IMR-90 (cell line): ENCODE results near the gene WNK1. TPM values are rescaled to one million over a fixed set of nuclear protein-coding genes. Genes with fewer than 3 reads are reported as not detected.

ENCODE experiments used
- ATAC-seq: fragments of 200-7000 bp; cut with Tn5 transposase; 2 replicates; pipeline ENCODE4 v1.9.1; 2020; ENCODE audit warnings: low read depth, mild to moderate bottlenecking, moderate library complexity
- BruUV-seq: library from RNA; stranded (reverse); fragments of 400-500 nt; replicated peaks from 2 replicates; lab custom pipeline; 2021; lab: Mats Ljungman, UMichigan
- CTCF ChIA-PET: fragments of 300-600 bp; formaldehyde crosslinking; extraction: SDS; loops from one replicate; lab custom pipeline; 2021; ENCODE audit warnings: antibody characterized with exemption; lab: Yijun Ruan, JAX
- POLR2A ChIA-PET: fragments of 300-600 bp; sonication (Branson Sonifier 250); formaldehyde crosslinking; loops from one replicate; lab custom pipeline; 2022; ENCODE audit warnings: antibody characterized with exemption; ENCODE audit not compliant: unreplicated experiment; lab: Charles Lee
- DNase-seq: peaks from one replicate; pipeline ENCODE4 v3.0.0; 2013
- H2AFZ ChIP-seq: replicated peaks from 2 replicates; pipeline ENCODE3; 2013; ENCODE audit warnings: low read length, mild to moderate bottlenecking; ENCODE audit not compliant: poor library complexity
- H2AK5ac ChIP-seq: 2 replicates; pipeline ENCODE4 v1.6.1; 2013; ENCODE audit warnings: low read depth, low read length, inconsistent platforms
- H2AK9ac ChIP-seq: replicated peaks from 2 replicates; pipeline ENCODE3; 2013; ENCODE audit warnings: mild to moderate bottlenecking, low read depth, low read length, moderate library complexity; ENCODE audit not compliant: poor library complexity
- H2BK120ac ChIP-seq: 2 replicates; pipeline ENCODE4 v1.6.1; 2013; ENCODE audit warnings: low read depth, low read length, inconsistent platforms
- H2BK15ac ChIP-seq: 3 replicates; pipeline ENCODE4 v1.6.1; 2013; ENCODE audit warnings: low read depth, low read length, inconsistent platforms
- H2BK20ac ChIP-seq: 2 replicates; pipeline ENCODE4 v1.6.1; 2013; ENCODE audit warnings: low read depth, mild to moderate bottlenecking, inconsistent platforms, low read length, moderate library complexity
- H2BK5ac ChIP-seq: 2 replicates; pipeline ENCODE4 v1.6.1; 2013; ENCODE audit warnings: mild to moderate bottlenecking, low read depth, low read length, inconsistent platforms; ENCODE audit not compliant: poor library complexity, severe bottlenecking
- H3K14ac ChIP-seq: replicated peaks from 2 replicates; pipeline ENCODE4 v1.6.1; 2013; ENCODE audit warnings: low read depth, low read length, inconsistent platforms
- H3K18ac ChIP-seq: 2 replicates; pipeline ENCODE4 v1.6.1; 2013; ENCODE audit warnings: low read depth, low read length, control low read depth
- H3K23ac ChIP-seq: 2 replicates; pipeline ENCODE4 v1.6.1; 2013; ENCODE audit warnings: low read depth, low read length, inconsistent platforms
- H3K27ac ChIP-seq: 2 replicates; pipeline ENCODE4 v1.5.1; 2013; ENCODE audit warnings: mild to moderate bottlenecking, control low read depth, low read length; ENCODE audit not compliant: insufficient read depth
- H3K27me3 ChIP-seq: 2 replicates; pipeline ENCODE4 v1.6.1; 2013; ENCODE audit warnings: low read length; ENCODE audit not compliant: control insufficient read depth, insufficient read depth
- H3K36me3 ChIP-seq: 2 replicates; pipeline ENCODE4 v1.6.1; 2013; ENCODE audit warnings: low read length, mixed read lengths; ENCODE audit not compliant: control insufficient read depth, insufficient read depth
- H3K4ac ChIP-seq: 2 replicates; pipeline ENCODE4 v1.6.1; 2013; ENCODE audit warnings: low read depth, low read length, inconsistent platforms
- H3K4me1 ChIP-seq: 2 replicates; pipeline ENCODE4 v1.6.1; 2013; ENCODE audit warnings: low read length, mixed read lengths; ENCODE audit not compliant: control insufficient read depth, insufficient read depth
- H3K4me2 ChIP-seq: 2 replicates; pipeline ENCODE4 v1.6.1; 2013; ENCODE audit warnings: low read depth, mild to moderate bottlenecking, control low read depth, low read length, moderate library complexity
- H3K4me3 ChIP-seq: 2 replicates; pipeline ENCODE4 v1.5.1; 2013; ENCODE audit warnings: low read depth, mild to moderate bottlenecking, control low read depth, low read length, moderate library complexity; ENCODE audit not compliant: insufficient read depth
- H3K56ac ChIP-seq: 2 replicates; pipeline ENCODE4 v1.6.1; 2013; ENCODE audit warnings: low read length, inconsistent platforms; ENCODE audit not compliant: insufficient read depth; ENCODE audit errors: extremely low read depth
- H3K79me1 ChIP-seq, 2 experiments: 2 replicates each; pipeline ENCODE4 v1.6.1; 2013; ENCODE audit warnings: low read length in 2 of 2, inconsistent platforms in 1 of 2, low read depth in 1 of 2
- H3K9ac ChIP-seq: 2 replicates; pipeline ENCODE4 v1.6.1; 2013; ENCODE audit warnings: low read depth, low read length, control low read depth
- H3K9me1 ChIP-seq: 2 replicates; pipeline ENCODE4 v1.6.1; 2013; ENCODE audit warnings: low read length, inconsistent platforms; ENCODE audit not compliant: insufficient read depth
- H3K9me3 ChIP-seq: 2 replicates; pipeline ENCODE4 v1.6.1; 2013; ENCODE audit warnings: low read length; ENCODE audit not compliant: control insufficient read depth, insufficient read depth
- H4K20me1 ChIP-seq: 2 replicates; pipeline ENCODE4 v1.6.1; 2013; ENCODE audit warnings: low read length, inconsistent platforms; ENCODE audit not compliant: insufficient read depth
- H4K5ac ChIP-seq: 2 replicates; pipeline ENCODE4 v1.6.1; 2013; ENCODE audit warnings: mild to moderate bottlenecking, low read depth, low read length, control low read depth
- H4K8ac ChIP-seq, 2 experiments: 2 replicates each; pipeline ENCODE4 v1.6.1; 2013; ENCODE audit warnings: low read depth in 2 of 2, low read length in 2 of 2, control low read depth in 1 of 2, inconsistent platforms in 1 of 2
- H4K91ac ChIP-seq: 2 replicates; pipeline ENCODE4 v1.6.1; 2013; ENCODE audit warnings: low read depth, low read length, inconsistent platforms; ENCODE audit not compliant: insufficient read depth
- BHLHE40 ChIP-seq: fragments of 150-350 bp; IDR thresholded peaks from 2 replicates; pipeline ENCODE4 v1.6.1; 2016; ENCODE audit warnings: mild to moderate bottlenecking, low read depth, low read length
- CEBPB ChIP-seq: IDR thresholded peaks from 2 replicates; pipeline ENCODE4 v1.6.1; 2012; ENCODE audit warnings: low read depth, low read length, improper control_type of control experiment
- CHD1 ChIP-seq: IDR thresholded peaks from 2 replicates; pipeline ENCODE4 v1.6.1; 2012; ENCODE audit warnings: low read depth, low read length, improper control_type of control experiment
- FOS ChIP-seq: fragments of 150-350 bp; IDR thresholded peaks from 2 replicates; pipeline ENCODE4 v1.6.1; 2016; ENCODE audit warnings: low read depth, low read length
- MAFK ChIP-seq: IDR thresholded peaks from 2 replicates; pipeline ENCODE4 v1.6.1; 2012; ENCODE audit warnings: low read depth, low read length, improper control_type of control experiment
- MAZ ChIP-seq: IDR thresholded peaks from 2 replicates; pipeline ENCODE4 v1.6.1; 2012; ENCODE audit warnings: low read depth, mild to moderate bottlenecking, low read length, improper control_type of control experiment, moderate library complexity, borderline replicate concordance
- MXI1 ChIP-seq: IDR thresholded peaks from 2 replicates; pipeline ENCODE4 v1.6.1; 2012; ENCODE audit warnings: low read depth, mild to moderate bottlenecking, low read length, moderate library complexity, borderline replicate concordance
- NFE2L2 ChIP-seq: fragments of 150-350 bp; IDR thresholded peaks from 2 replicates; pipeline ENCODE4 v1.6.1; 2016; ENCODE audit warnings: low read depth, mild to moderate bottlenecking, low read length
- POLR2A ChIP-seq: IDR thresholded peaks from 2 replicates; pipeline ENCODE4 v1.6.1; 2012; ENCODE audit warnings: mild to moderate bottlenecking, low read depth, low read length
- RAD21 ChIP-seq: IDR thresholded peaks from 2 replicates; pipeline ENCODE4 v1.6.1; 2012; ENCODE audit warnings: low read length, improper control_type of control experiment
- RCOR1 ChIP-seq: IDR thresholded peaks from 2 replicates; pipeline ENCODE4 v1.6.1; 2012; ENCODE audit warnings: mild to moderate bottlenecking, low read length, improper control_type of control experiment; ENCODE audit not compliant: insufficient replicate concordance
- RFX5 ChIP-seq: IDR thresholded peaks from 2 replicates; pipeline ENCODE4 v1.8.0; 2012; ENCODE audit warnings: low read depth, mild to moderate bottlenecking, low read length, moderate library complexity
- SMC3 ChIP-seq: fragments of 150-350 bp; IDR thresholded peaks from 2 replicates; pipeline ENCODE4 v1.6.1; 2016; ENCODE audit warnings: low read depth, mild to moderate bottlenecking, antibody characterized with exemption, low read length, moderate library complexity
- WGBS, 2 experiments: methylation state at CpG; one replicate each; pipeline versions ENCODE4 v1.1.5 to v1.1.7; 2013; ENCODE audit warnings: missing lambda C conversion rate in 2 of 2; ENCODE audit not compliant: insufficient read length in 1 of 2; ENCODE audit errors: extremely low coverage in 2 of 2; 5-methylcytosine and 5-hydroxymethylcytosine counted together
- dilution Hi-C: fragments of 300-500 bp; cut with HindIII; formaldehyde crosslinking; loops from one replicate; pipeline ENCODE4 v1.14.3; 2018; ENCODE audit warnings: low sequenced_read_pairs; ENCODE audit not compliant: unreplicated experiment
- in situ Hi-C: fragments of 300-500 bp; cut with MboI; formaldehyde crosslinking; loops from 3 replicates; pipeline ENCODE4 v1.14.3; 2019; ENCODE audit warnings: low sequenced_read_pairs, inconsistent platforms, mixed read lengths
- intact Hi-C: fragments of 100-400 bp; cut with micrococcal nuclease; formaldehyde crosslinking; loops from 2 replicates; pipeline ENCODE4 v1.10.0; 2022
- polyA plus RNA-seq, 3 experiments: library from polyadenylated mRNA; depleted of rRNA; stranded (reverse); fragments of >200 nt; gene quantifications; 2 replicates each; pipeline ENCODE4 v1.2.3, GENCODE V29; 2012; ENCODE audit warnings: low replicate concordance in 1 of 3
- total RNA-seq: library from RNA; depleted of rRNA; stranded (reverse); fragments of >200 nt; gene quantifications from 2 replicates; pipeline ENCODE4 v1.2.3, GENCODE V29; 2012
- TF ChIP-seq, protein P1 (sequence below): conservative IDR thresholded peaks from 2 replicates; pipeline ENCODE4 v1.5.1; 2012; ENCODE audit warnings: mild to moderate bottlenecking, low read depth, low read length, improper control_type of control experiment
- TF ChIP-seq, protein P2 (sequence below): fragments of 150-350 bp; IDR thresholded peaks from 2 replicates; pipeline ENCODE4 v1.6.1; 2017; ENCODE audit warnings: mild to moderate bottlenecking, antibody characterized with exemption, low read length, low read depth
- TF ChIP-seq, protein P3 (sequence below): fragments of 150-350 bp; IDR thresholded peaks from 2 replicates; pipeline ENCODE4 v1.6.1; 2016; ENCODE audit warnings: low read depth, mild to moderate bottlenecking, low read length, moderate library complexity, borderline replicate concordance

The WNK1 gene
- total and polyA plus RNA-seq, 2 of the 4 experiments (the other 2 are of a cell fraction): 36.9 to 42.8 TPM

DNA sequence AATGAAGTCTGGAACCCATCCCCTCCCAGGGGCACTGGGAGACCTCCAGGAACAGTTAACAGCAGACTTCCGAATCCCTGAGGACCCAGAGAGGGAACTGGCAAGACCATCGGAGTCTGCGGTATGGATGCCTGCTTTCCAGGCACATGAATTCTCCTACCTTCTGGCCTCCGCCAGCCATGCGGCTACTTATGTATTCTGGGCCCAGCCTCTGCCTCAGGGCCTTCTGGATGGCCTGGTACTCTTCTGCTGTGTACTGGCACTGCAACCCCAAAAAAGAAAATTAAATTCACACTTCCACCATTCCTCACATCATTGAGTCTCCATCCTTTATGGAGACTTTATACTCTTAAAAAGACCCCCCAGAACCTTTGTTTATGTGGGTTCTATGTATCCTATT, 178.7 kb downstream of the WNK1 start:
- WGBS, 2 experiments: 98% methylated on average over 5 of the region's 5 CpGs; no CpG with 5 or more reads in 1 of the 2 experiments
- ATAC-seq: no peak
- Histone ChIP-seq H4K5ac (no peak overlapping the region), H3K4me3 (no peak overlapping the region), H3K36me3 (peaks cover 34% of the 10 kb centered on the region), H3K18ac (no peak overlapping the region), H4K8ac (no peak overlapping the region), H2BK15ac (no peak overlapping the region), H3K9me3 (no peaks in the 10 kb centered on the region), H3K4ac (no peak overlapping the region), H4K91ac (no peak overlapping the region), H3K9me1 (peaks cover 7% of the 10 kb centered on the region; the same call in 1 of the 2 replicates), H3K27me3 (no peaks in the 10 kb centered on the region), H2AFZ (no peak overlapping the region), H3K79me1 (peaks cover 9 to 10% of the 10 kb centered on the region in 2 experiments; a peak in 2 of 4 replicates), H2AK9ac (no peak overlapping the region), H2BK20ac (no peak overlapping the region), H3K4me2 (no peak overlapping the region), H3K27ac (no peak overlapping the region), H3K56ac (no peak overlapping the region), H2BK5ac (no peak overlapping the region), H3K14ac (no peak overlapping the region), H3K23ac (no peak overlapping the region), H3K4me1 (no peaks in the 10 kb centered on the region), H2BK120ac (no peak overlapping the region), H2AK5ac (no peak overlapping the region), H4K20me1 (no peaks in the 10 kb centered on the region), H3K9ac (no peak overlapping the region)
- DNase-seq: no peak
- TF ChIP-seq FOS (no peak), RAD21 (no peak), RCOR1 (no peak), BHLHE40 (no peak), POLR2A (no peak), MAZ (no peak), RFX5 (no peak), CEBPB (no peak), MXI1 (no peak), MAFK (no peak), CHD1 (no peak), NFE2L2 (no peak), SMC3 (no peak)
- TF ChIP-seq, protein P1, sequence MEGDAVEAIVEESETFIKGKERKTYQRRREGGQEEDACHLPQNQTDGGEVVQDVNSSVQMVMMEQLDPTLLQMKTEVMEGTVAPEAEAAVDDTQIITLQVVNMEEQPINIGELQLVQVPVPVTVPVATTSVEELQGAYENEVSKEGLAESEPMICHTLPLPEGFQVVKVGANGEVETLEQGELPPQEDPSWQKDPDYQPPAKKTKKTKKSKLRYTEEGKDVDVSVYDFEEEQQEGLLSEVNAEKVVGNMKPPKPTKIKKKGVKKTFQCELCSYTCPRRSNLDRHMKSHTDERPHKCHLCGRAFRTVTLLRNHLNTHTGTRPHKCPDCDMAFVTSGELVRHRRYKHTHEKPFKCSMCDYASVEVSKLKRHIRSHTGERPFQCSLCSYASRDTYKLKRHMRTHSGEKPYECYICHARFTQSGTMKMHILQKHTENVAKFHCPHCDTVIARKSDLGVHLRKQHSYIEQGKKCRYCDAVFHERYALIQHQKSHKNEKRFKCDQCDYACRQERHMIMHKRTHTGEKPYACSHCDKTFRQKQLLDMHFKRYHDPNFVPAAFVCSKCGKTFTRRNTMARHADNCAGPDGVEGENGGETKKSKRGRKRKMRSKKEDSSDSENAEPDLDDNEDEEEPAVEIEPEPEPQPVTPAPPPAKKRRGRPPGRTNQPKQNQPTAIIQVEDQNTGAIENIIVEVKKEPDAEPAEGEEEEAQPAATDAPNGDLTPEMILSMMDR: no peak
- TF ChIP-seq, protein P2, sequence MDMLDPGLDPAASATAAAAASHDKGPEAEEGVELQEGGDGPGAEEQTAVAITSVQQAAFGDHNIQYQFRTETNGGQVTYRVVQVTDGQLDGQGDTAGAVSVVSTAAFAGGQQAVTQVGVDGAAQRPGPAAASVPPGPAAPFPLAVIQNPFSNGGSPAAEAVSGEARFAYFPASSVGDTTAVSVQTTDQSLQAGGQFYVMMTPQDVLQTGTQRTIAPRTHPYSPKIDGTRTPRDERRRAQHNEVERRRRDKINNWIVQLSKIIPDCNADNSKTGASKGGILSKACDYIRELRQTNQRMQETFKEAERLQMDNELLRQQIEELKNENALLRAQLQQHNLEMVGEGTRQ: no peak
- TF ChIP-seq, protein P3, sequence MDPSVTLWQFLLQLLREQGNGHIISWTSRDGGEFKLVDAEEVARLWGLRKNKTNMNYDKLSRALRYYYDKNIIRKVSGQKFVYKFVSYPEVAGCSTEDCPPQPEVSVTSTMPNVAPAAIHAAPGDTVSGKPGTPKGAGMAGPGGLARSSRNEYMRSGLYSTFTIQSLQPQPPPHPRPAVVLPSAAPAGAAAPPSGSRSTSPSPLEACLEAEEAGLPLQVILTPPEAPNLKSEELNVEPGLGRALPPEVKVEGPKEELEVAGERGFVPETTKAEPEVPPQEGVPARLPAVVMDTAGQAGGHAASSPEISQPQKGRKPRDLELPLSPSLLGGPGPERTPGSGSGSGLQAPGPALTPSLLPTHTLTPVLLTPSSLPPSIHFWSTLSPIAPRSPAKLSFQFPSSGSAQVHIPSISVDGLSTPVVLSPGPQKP: no peak
- intact Hi-C loops (loop anchor here (10.0 kb wide), 1 partner anchor 46 kb away; no protein-coding TSS in a partner anchor), dilution Hi-C loops (no loop called here), in situ Hi-C loops (no loop called here)
- ChIA-PET CTCF (no interaction called here), POLR2A (no interaction called here)
- BruUV-seq: no TSS peak
